H9 (cell line): ENCODE results near the gene DEPDC5. TPM values are rescaled to one million over a fixed set of nuclear protein-coding genes. Genes with fewer than 3 reads are reported as not detected.
"Not testable (repeated sequence)": the region's sequence is repeated elsewhere in the genome, so short reads cannot be mapped to it uniquely, and the experiment has no call there.

ENCODE experiments used
- DNase-seq: peaks from one replicate; pipeline ENCODE4 v3.0.0-alpha.2; 2017
- H2AFZ ChIP-seq: one replicate; pipeline ENCODE4 v1.6.1; 2013; ENCODE audit warnings: mild to moderate bottlenecking, low read length, control low read depth, moderate library complexity
- H2AK5ac ChIP-seq: 2 replicates; pipeline ENCODE4 v1.6.1; 2013; ENCODE audit warnings: low read length, control low read depth, mixed read lengths; ENCODE audit not compliant: insufficient read length
- H2BK120ac ChIP-seq: one replicate; pipeline ENCODE4 v1.6.1; 2013; ENCODE audit warnings: low read depth, mild to moderate bottlenecking, low read length, control low read depth, inconsistent platforms; ENCODE audit not compliant: poor library complexity, severe bottlenecking
- H2BK12ac ChIP-seq: 2 replicates; pipeline ENCODE4 v1.6.1; 2013; ENCODE audit warnings: low read length, control low read depth, mixed read lengths, low read depth; ENCODE audit not compliant: insufficient read length
- H2BK15ac ChIP-seq: 2 replicates; pipeline ENCODE4 v1.6.1; 2013; ENCODE audit warnings: low read depth, low read length, control low read depth
- H2BK20ac ChIP-seq: one replicate; pipeline ENCODE4 v1.6.1; 2013; ENCODE audit warnings: low read depth, mild to moderate bottlenecking, low read length, control low read depth, inconsistent platforms; ENCODE audit not compliant: poor library complexity, severe bottlenecking
- H2BK5ac ChIP-seq: 2 replicates; pipeline ENCODE4 v1.6.1; 2013; ENCODE audit warnings: low read length, control low read depth, mixed read lengths; ENCODE audit not compliant: insufficient read length
- H3K14ac ChIP-seq: 2 replicates; pipeline ENCODE4 v1.6.1; 2013; ENCODE audit warnings: low read length, control low read depth; ENCODE audit not compliant: insufficient read depth
- H3K18ac ChIP-seq: 2 replicates; pipeline ENCODE4 v1.6.1; 2013; ENCODE audit warnings: low read depth, mild to moderate bottlenecking, mixed read lengths, low read length, control low read depth; ENCODE audit not compliant: insufficient read length
- H3K23ac ChIP-seq: 2 replicates; pipeline ENCODE4 v1.6.1; 2013; ENCODE audit warnings: low read length, control low read depth, mixed read lengths, low read depth; ENCODE audit not compliant: insufficient read length
- H3K23me2 ChIP-seq: 2 replicates; pipeline ENCODE4 v1.6.1; 2013; ENCODE audit warnings: low read depth, mild to moderate bottlenecking, mixed read lengths, low read length, control low read depth; ENCODE audit not compliant: insufficient read length, poor library complexity, severe bottlenecking
- H3K27ac ChIP-seq: 2 replicates; pipeline ENCODE4 v1.5.1; 2013; ENCODE audit warnings: low read length, control low read depth, mixed read lengths, low read depth; ENCODE audit not compliant: insufficient read length
- H3K27me3 ChIP-seq: 2 replicates; pipeline ENCODE4 v1.6.1; 2013; ENCODE audit warnings: low read length, control low read depth, inconsistent platforms; ENCODE audit not compliant: insufficient read depth
- H3K4ac ChIP-seq: 2 replicates; pipeline ENCODE4 v1.6.1; 2013; ENCODE audit warnings: low read depth, mild to moderate bottlenecking, control low read depth, inconsistent platforms, low read length, moderate library complexity
- H3K4me1 ChIP-seq: 2 replicates; pipeline ENCODE4 v1.6.1; 2013; ENCODE audit warnings: low read length, control low read depth, inconsistent platforms; ENCODE audit not compliant: insufficient read depth
- H3K4me2 ChIP-seq: 2 replicates; pipeline ENCODE4 v1.6.1; 2013; ENCODE audit warnings: low read length, control low read depth, mixed read lengths; ENCODE audit not compliant: insufficient read length, insufficient read depth
- H3K56ac ChIP-seq: 2 replicates; pipeline ENCODE4 v1.6.1; 2013; ENCODE audit warnings: low read depth, mild to moderate bottlenecking, mixed read lengths, low read length, control low read depth; ENCODE audit not compliant: insufficient read length
- H3K79me1 ChIP-seq: 2 replicates; pipeline ENCODE4 v1.6.1; 2013; ENCODE audit warnings: low read depth, mild to moderate bottlenecking, moderate library complexity, low read length, control low read depth, inconsistent platforms; ENCODE audit not compliant: insufficient read depth, poor library complexity, severe bottlenecking
- H3K79me2 ChIP-seq: 2 replicates; pipeline ENCODE4 v1.6.1; 2013; ENCODE audit warnings: low read length, control low read depth, inconsistent platforms; ENCODE audit not compliant: insufficient read depth
- H3K9ac ChIP-seq: 2 replicates; pipeline ENCODE4 v1.6.1; 2013; ENCODE audit warnings: low read length, control low read depth, mixed read lengths; ENCODE audit not compliant: insufficient read length; ENCODE audit errors: extremely low read depth
- H3K9me3 ChIP-seq: one replicate; pipeline ENCODE4 v1.6.1; 2013; ENCODE audit warnings: low read depth, low read length, inconsistent platforms; ENCODE audit not compliant: control insufficient read depth
- H3T11ph ChIP-seq: one replicate; pipeline ENCODE4 v1.6.1; 2013; ENCODE audit warnings: mild to moderate bottlenecking, low read length, control low read depth, inconsistent platforms
- H4K20me1 ChIP-seq: one replicate; pipeline ENCODE4 v1.6.1; 2013; ENCODE audit not compliant: control insufficient read depth, insufficient read length, insufficient read depth
- H4K5ac ChIP-seq: 2 replicates; pipeline ENCODE4 v1.6.1; 2013; ENCODE audit warnings: low read depth, mild to moderate bottlenecking, mixed read lengths, low read length, control low read depth; ENCODE audit not compliant: insufficient read length
- H4K8ac ChIP-seq: replicated peaks from 2 replicates; pipeline ENCODE4 v1.6.1; 2013; ENCODE audit warnings: low read length, control low read depth, mixed read lengths, low read depth; ENCODE audit not compliant: insufficient read length
- H4K91ac ChIP-seq: 2 replicates; pipeline ENCODE4 v1.6.1; 2013; ENCODE audit warnings: low read depth, mild to moderate bottlenecking, moderate library complexity, mixed read lengths, low read length, control low read depth; ENCODE audit not compliant: insufficient read length
- H3K27ac Mint-ChIP-seq, 3 experiments: 2 replicates in 2 of 3; 3 replicates in 1 of 3; pipeline ENCODE4 v1.8.0; 2020 to 2021; ENCODE audit warnings: mixed read lengths in 3 of 3, mild to moderate bottlenecking in 1 of 3, moderate library complexity in 1 of 3
- H3K27me3 Mint-ChIP-seq: 2 replicates; pipeline ENCODE4 v1.8.0; 2021; ENCODE audit warnings: low read depth, mild to moderate bottlenecking, moderate library complexity, mixed read lengths
- H3K36me3 Mint-ChIP-seq, 3 experiments: 2 replicates in 2 of 3; 3 replicates in 1 of 3; pipeline ENCODE4 v1.8.0; 2020 to 2021; ENCODE audit warnings: low read depth in 3 of 3, mixed read lengths in 3 of 3; ENCODE audit not compliant: insufficient read depth in 1 of 3
- H3K4me1 Mint-ChIP-seq, 2 experiments: 2 replicates each; pipeline ENCODE4 v1.8.0; 2020; ENCODE audit warnings: mixed read lengths in 2 of 2
- H3K4me3 Mint-ChIP-seq, 2 experiments: 2 replicates in 1 of 2; 3 replicates in 1 of 2; pipeline ENCODE4 v1.8.0; 2020 to 2021; ENCODE audit warnings: mild to moderate bottlenecking in 2 of 2, mixed read lengths in 2 of 2, moderate library complexity in 1 of 2
- H3K9me3 Mint-ChIP-seq, 2 experiments: 2 replicates in 1 of 2; 3 replicates in 1 of 2; pipeline ENCODE4 v1.8.0; 2020; ENCODE audit warnings: mild to moderate bottlenecking in 2 of 2, mixed read lengths in 2 of 2, moderate library complexity in 1 of 2
- WGBS: extraction: QIAGEN DNeasy Blood & Tissue Kit; methylation state at CpG from one replicate; pipeline ENCODE4 v1.1.7; 2013; ENCODE audit warnings: missing lambda C conversion rate, low lambda C conversion rate, mixed read lengths; ENCODE audit not compliant: insufficient read length; ENCODE audit errors: extremely low coverage; 5-methylcytosine and 5-hydroxymethylcytosine counted together
- total RNA-seq: library from RNA; stranded (reverse); gene quantifications from 2 replicates; pipeline ENCODE4 v1.2.1, GENCODE V29; 2021
- TF ChIP-seq, protein P1 (sequence below): fragments of 200-600 bp; sonication (generic); conservative IDR thresholded peaks from 3 replicates; pipeline ENCODE4 v1.8.0; 2021; ENCODE audit warnings: antibody characterized with exemption, mild to moderate bottlenecking

Gene DEPDC5
- total RNA-seq, 1 experiment from 2014 or later, result 29.2 TPM

DNA sequence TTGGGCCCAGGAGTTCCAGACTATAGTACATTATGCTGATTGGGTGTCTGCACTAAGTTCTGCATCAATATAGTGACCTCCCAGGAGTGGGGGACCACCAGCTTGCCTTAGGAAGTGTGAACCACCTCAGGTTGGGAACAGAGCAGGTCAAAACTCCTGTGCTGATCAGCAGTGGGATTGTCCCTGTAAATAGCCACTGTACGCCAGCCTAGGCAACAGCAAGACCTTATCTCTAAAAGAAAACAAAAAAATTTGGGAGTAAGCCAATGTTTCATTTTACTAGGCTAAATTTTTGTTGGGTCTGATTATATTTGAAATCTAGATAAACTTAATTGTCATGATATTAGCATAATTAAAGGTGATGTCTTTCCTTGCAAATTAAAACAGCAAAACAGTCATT is 3.4 kb downstream of the DEPDC5 start:
- H2BK12ac ChIP-seq, result no peak overlapping the region
- no peak overlapping the region for H3K18ac ChIP-seq
- H3K27ac ChIP-seq, result no peak overlapping the region
- H2BK20ac ChIP-seq, result no peak overlapping the region
- peaks cover 9% of the 10 kb centered on the region for H3K23me2 ChIP-seq
- Mint-ChIP-seq H3K9me3 (no peaks in the 10 kb centered on the region), H3K4me3 (no peak overlapping the region), H3K4me1 (peaks cover 21 to 26% of the 10 kb centered on the region in 2 experiments), H3K36me3 (peaks cover 9 to 32% (median 15%) of the 10 kb centered on the region in 3 experiments; a peak in 6 of 7 replicates), H3K27me3 (no peaks in the 10 kb centered on the region), H3K27ac (no peak overlapping the region; a peak in 1 of 7 replicates)
- H4K91ac ChIP-seq, result no peak overlapping the region
- H2AFZ ChIP-seq, result no peak overlapping the region
- H2BK120ac ChIP-seq, result no peak overlapping the region
- WGBS, result no CpG with 5 or more reads among the region's 1 CpG
- no peak overlapping the region for H3K4me2 ChIP-seq
- no peak overlapping the region for H3K9ac ChIP-seq
- H3K14ac ChIP-seq, result no peak overlapping the region
- no peaks in the 10 kb centered on the region for H4K20me1 ChIP-seq
- no peak overlapping the region for H4K5ac ChIP-seq
- peaks cover 6% of the 10 kb centered on the region; the same call in 1 of the 2 replicates for H3K4me1 ChIP-seq
- no peak overlapping the region for H2BK5ac ChIP-seq
- H2AK5ac ChIP-seq, result no peak overlapping the region
- H3K56ac ChIP-seq, result no peak overlapping the region
- DNase-seq, result no peak
- H3K9me3 ChIP-seq, result no peaks in the 10 kb centered on the region
- no peaks in the 10 kb centered on the region for H3K27me3 ChIP-seq
- no peak overlapping the region for H3K23ac ChIP-seq
- TF ChIP-seq, protein P1, sequence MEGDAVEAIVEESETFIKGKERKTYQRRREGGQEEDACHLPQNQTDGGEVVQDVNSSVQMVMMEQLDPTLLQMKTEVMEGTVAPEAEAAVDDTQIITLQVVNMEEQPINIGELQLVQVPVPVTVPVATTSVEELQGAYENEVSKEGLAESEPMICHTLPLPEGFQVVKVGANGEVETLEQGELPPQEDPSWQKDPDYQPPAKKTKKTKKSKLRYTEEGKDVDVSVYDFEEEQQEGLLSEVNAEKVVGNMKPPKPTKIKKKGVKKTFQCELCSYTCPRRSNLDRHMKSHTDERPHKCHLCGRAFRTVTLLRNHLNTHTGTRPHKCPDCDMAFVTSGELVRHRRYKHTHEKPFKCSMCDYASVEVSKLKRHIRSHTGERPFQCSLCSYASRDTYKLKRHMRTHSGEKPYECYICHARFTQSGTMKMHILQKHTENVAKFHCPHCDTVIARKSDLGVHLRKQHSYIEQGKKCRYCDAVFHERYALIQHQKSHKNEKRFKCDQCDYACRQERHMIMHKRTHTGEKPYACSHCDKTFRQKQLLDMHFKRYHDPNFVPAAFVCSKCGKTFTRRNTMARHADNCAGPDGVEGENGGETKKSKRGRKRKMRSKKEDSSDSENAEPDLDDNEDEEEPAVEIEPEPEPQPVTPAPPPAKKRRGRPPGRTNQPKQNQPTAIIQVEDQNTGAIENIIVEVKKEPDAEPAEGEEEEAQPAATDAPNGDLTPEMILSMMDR, result no peak
- H3K79me1 ChIP-seq, result no peaks in the 10 kb centered on the region
- H3K4ac ChIP-seq, result no peak overlapping the region
- H3T11ph ChIP-seq, result no peak overlapping the region
- no peak overlapping the region for H2BK15ac ChIP-seq
- H3K79me2 ChIP-seq, result no peaks in the 10 kb centered on the region
- H4K8ac ChIP-seq, result no peak overlapping the region

DNA sequence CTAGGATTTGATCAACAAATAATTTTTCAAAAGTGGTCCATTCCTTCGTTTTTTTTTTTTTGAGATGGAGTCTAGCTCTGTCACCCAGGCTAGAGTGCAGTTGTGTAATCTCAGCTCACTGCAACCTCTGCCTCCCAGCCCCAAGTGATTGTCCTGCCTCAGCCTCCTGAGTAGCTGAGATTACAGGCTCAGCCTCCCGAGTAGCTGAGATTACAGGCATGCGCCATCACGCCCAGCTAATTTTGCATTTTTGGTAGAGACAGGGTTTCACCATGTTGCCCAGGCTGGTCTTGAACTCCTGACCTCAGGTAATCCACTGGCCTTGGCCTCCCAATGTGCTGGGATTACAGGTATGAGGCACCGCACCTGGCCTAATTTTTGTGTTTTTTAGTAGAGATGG is 5.0 kb downstream of the DEPDC5 start:
- not testable (repeated sequence) for H3K18ac ChIP-seq, H3K23me2 ChIP-seq, H2AFZ ChIP-seq, H3K4me3 Mint-ChIP-seq, H3K27ac Mint-ChIP-seq, H2BK120ac ChIP-seq, H4K91ac ChIP-seq, H4K20me1 ChIP-seq, H3K79me1 ChIP-seq, DNase-seq, H3K4ac ChIP-seq, H4K8ac ChIP-seq, H3K9me3 ChIP-seq, H4K5ac ChIP-seq, H3K4me1 ChIP-seq, H3K27me3 Mint-ChIP-seq, H3K23ac ChIP-seq, H3K56ac ChIP-seq, H2BK12ac ChIP-seq, H3K27ac ChIP-seq, H3K9ac ChIP-seq, H3K9me3 Mint-ChIP-seq, H2BK5ac ChIP-seq, H2BK20ac ChIP-seq, H3T11ph ChIP-seq, H3K14ac ChIP-seq, H3K27me3 ChIP-seq, H2AK5ac ChIP-seq, H3K79me2 ChIP-seq, H2BK15ac ChIP-seq, H3K4me2 ChIP-seq
- Mint-ChIP-seq H3K36me3 (peaks cover 9 to 38% (median 15%) of the 10 kb centered on the region in 3 experiments; a peak in 6 of 7 replicates), H3K4me1 (peaks cover 12 to 13% of the 10 kb centered on the region in 2 experiments)
- no CpG with 5 or more reads among the region's 5 CpGs for WGBS
